NCI-H1694 treated with DMSO at 0.1 percent for 48 hours (cell line): ENCODE data around the gene RASA2.

Experiments used
- DNase-seq: peaks from one replicate; lab custom pipeline; 2025; lab: John Stamatoyannopoulos, UW

The RASA2 gene

GRCh38 chr3:141486746-141487520 lies at the start of gene RASA2:
RASA2 (plus strand) TSS chr3:141487027; CDS start chr3:141487084, 57 bp downstream.
- peak; percentile 79 for DNase-seq

- no peak for DNase-seq
Measured at GRCh38 chr3:141439589-141439988, 47.2 kb upstream of the RASA2 start.

GRCh38 chr3:141440942-141441341 lies 45.9 kb upstream of the RASA2 start:
- DNase-seq, result no peak

GRCh38 chr3:141441381-141442364 lies 45.2 kb upstream of the RASA2 start:
- peak; percentile 36 for DNase-seq

GRCh38 chr3:141442446-141442845 lies 44.4 kb upstream of the RASA2 start:
- DNase-seq, result no peak

GRCh38 chr3:141442914-141443313 lies 43.9 kb upstream of the RASA2 start:
- no peak for DNase-seq

GRCh38 chr3:141444586-141445285 lies 42.1 kb upstream of the RASA2 start:
- no peak for DNase-seq

- DNase-seq, result no peak
Measured at GRCh38 chr3:141445990-141446389, 40.8 kb upstream of the RASA2 start.

GRCh38 chr3:141446737-141447136 lies 40.1 kb upstream of the RASA2 start:
- DNase-seq, result no peak

GRCh38 chr3:141447383-141447782 lies 39.4 kb upstream of the RASA2 start:
- no peak for DNase-seq

- DNase-seq, result no peak
Measured at GRCh38 chr3:141448606-141449220, 38.1 kb upstream of the RASA2 start.

GRCh38 chr3:141449424-141449823 lies 37.4 kb upstream of the RASA2 start:
- no peak for DNase-seq

GRCh38 chr3:141450727-141451375 lies 36.0 kb upstream of the RASA2 start:
- no peak for DNase-seq

- peak; percentile 21 for DNase-seq
Measured at GRCh38 chr3:141452045-141452444, 34.8 kb upstream of the RASA2 start.

- DNase-seq, result no peak
Measured at GRCh38 chr3:141452773-141453172, 34.1 kb upstream of the RASA2 start.

GRCh38 chr3:141454054-141454453 lies 32.8 kb upstream of the RASA2 start:
- no peak for DNase-seq

- peak; percentile 88 for DNase-seq
Measured at GRCh38 chr3:141454906-141455602, 31.8 kb upstream of the RASA2 start.

GRCh38 chr3:141455603-141456300 lies 31.1 kb upstream of the RASA2 start:
- no peak for DNase-seq

GRCh38 chr3:141456301-141456625 lies 30.6 kb upstream of the RASA2 start:
- DNase-seq, result no peak

GRCh38 chr3:141457624-141458236 lies 29.1 kb upstream of the RASA2 start:
- no peak for DNase-seq
